Hematopoietic multipotent progenitor cell treated with erythropoietin and hydrocortisone succinate and interleukin-3 and kit ligand, for 6 days (in vitro differentiated cells): ENCODE measurements around the gene NOSIP.

ENCODE experiments used
- DNase-seq: peaks from one replicate; pipeline ENCODE4 v3.0.0-alpha.2; 2015

The NOSIP gene

GRCh38 chr19:49543032-49543431 is 37.3 kb downstream of the NOSIP start:
- no peak for DNase-seq

DNA sequence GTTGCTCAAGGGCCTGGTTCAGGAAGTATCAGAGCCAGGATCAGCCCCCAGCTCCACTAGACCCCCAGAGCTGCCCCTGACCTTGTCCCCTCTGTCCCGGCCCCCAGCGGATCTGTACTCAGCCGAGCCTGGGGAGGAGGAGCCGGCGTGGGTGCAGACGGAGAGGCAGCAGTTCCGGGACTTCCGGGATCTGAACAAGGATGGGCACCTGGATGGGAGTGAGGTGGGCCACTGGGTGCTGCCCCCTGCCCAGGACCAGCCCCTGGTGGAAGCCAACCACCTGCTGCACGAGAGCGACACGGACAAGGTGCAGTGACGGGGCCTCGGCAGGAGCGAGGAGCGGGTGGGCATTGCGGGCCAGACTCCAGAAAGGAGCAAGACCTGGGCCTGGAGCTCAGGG is 37.9 kb downstream of the NOSIP start:
- no peak for DNase-seq

DNA sequence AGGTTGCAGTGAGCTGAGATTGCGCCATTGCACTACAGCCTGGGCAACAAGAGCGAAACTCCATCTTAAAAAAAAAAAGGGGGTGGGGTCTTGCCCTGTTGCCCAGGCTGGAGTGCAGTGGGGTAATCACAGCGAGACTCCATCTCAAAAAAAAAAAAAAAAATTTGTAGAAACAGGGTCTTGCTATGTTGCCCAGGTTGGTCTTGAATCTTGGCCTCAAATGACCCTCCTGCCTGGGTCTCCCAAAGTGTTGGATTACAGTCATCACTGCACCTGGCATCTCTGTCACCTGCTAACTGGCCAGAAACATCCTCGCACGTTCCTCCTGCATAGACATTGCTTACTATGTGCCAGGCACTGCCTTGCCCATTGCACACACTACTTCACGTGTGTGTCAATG is 38.4 kb downstream of the NOSIP start:
- no peak for DNase-seq

- DNase-seq, result no peak
Observed at GRCh38 chr19:49539192-49539952, 41.0 kb downstream of the NOSIP start.

- no peak for DNase-seq
Observed at GRCh38 chr19:49538643-49539042, 41.7 kb downstream of the NOSIP start.

DNA sequence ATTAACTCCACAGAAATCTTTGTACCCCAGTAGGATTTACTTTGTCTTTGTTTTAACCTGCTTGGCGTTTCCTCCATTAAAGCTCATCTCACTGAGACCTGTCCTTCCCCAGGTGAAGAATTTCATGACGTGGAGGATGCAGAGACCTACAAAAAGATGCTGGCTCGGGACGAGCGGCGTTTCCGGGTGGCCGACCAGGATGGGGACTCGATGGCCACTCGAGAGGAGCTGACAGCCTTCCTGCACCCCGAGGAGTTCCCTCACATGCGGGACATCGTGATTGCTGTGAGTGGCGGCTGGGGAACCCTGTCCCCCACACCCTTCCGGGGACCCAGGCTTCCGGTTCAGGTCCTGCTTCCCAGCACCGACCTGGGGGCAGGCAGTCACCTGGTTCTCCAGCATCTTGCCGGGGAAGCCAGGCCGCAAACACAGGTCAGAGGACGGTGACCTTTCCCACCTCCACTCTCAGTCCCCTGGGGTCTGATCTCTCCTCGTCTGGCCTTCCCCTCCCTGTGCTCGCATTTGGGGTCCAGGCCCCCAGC is 43.4 kb downstream of the NOSIP start:
- no peak for DNase-seq

- DNase-seq, result no peak
Observed at GRCh38 chr19:49534632-49535385, 45.5 kb downstream of the NOSIP start.

GRCh38 chr19:49533551-49534488 is 46.5 kb downstream of the NOSIP start:
- peak; percentile 93 for DNase-seq

GRCh38 chr19:49530708-49531107 is 49.6 kb downstream of the NOSIP start:
- DNase-seq, result no peak

- DNase-seq, result no peak
Observed at GRCh38 chr19:49528211-49528771, 52.1 kb downstream of the NOSIP start.

DNA sequence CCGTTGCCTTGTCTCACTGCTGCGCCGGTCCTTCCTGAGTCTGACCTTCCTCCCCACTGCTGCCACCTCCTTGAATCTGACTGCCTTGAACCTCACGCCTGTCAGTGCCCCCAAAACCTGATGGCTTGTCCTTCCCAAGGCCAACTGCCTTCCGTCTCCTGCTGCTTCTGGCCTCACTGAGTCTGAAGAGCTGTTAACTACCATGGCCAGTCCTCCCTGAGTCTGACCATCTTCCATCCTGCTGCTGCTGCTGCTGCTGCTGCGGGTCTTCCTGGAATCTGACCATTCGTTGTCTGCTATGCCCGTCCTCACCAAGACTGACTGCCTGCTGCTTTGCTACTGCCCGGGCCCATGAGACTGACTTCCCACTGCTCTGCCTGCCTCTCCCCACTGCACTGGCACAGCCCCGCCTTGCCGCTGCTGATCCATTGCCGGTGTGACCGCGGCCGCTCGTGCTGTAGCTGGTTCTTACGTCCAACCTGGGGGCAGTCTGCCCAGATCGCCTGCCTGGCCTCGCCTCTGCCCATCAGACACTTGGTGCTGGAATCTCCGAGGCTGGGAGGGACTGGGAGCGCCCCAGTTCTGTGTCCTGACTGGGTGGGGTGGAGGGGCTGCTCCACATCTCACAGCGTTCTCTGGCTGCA is 55.4 kb downstream of the NOSIP start:
- no peak for DNase-seq

GRCh38 chr19:49520705-49521319 is 59.5 kb downstream of the NOSIP start:
- no peak for DNase-seq

- DNase-seq, result no peak
Observed at GRCh38 chr19:49518033-49518432, 62.3 kb downstream of the NOSIP start.

GRCh38 chr19:49515767-49516166 is 64.6 kb downstream of the NOSIP start:
- DNase-seq, result peak; percentile 77

GRCh38 chr19:49514151-49514550 is 66.2 kb downstream of the NOSIP start:
- no peak for DNase-seq

GRCh38 chr19:49513746-49514118 is 66.6 kb downstream of the NOSIP start:
- no peak for DNase-seq

- DNase-seq, result peak; percentile 63
Observed at GRCh38 chr19:49512970-49513745, 67.2 kb downstream of the NOSIP start.

- DNase-seq, result no peak
Observed at GRCh38 chr19:49507803-49508494, 72.4 kb downstream of the NOSIP start.

- DNase-seq, result peak; percentile 85
Observed at GRCh38 chr19:49506575-49507105, 73.7 kb downstream of the NOSIP start.
